Activated CD8-positive, alpha-beta memory T cell treated with anti-CD3 and anti-CD28 coated beads, Interleukin-2, amount 50 U/mL, for 24 hours (primary cell): Measurements from ENCODE around the gene CLIP4.
"Not testable (repeated sequence)": the region's sequence is repeated elsewhere in the genome, so short reads cannot be mapped to it uniquely, and the experiment has no call there.

Experiments
- DNase-seq: peaks from one replicate; pipeline ENCODE4 v3.0.0-alpha.2; 2020; ENCODE audit errors: extremely low read depth

CLIP4 gene

DNA sequence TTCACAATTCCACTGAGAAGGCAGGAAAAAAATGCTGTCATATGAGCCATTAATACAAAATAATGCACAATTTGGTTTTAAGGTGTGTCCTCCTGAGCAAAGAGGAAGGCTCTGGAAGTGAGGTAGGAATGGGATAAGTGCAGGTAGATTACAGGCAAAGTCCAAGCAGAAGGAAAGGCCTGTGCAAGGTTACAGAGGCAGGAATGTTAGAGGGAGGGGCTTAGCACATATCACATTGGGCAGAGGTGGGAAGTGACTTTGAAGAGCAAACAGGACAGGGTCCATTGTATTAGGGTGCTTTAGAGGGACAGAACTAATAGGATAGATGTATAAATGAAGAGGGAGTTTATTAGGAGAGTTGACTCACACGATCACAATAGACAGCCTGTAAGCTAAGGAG is 14.7 kb upstream of the CLIP4 start:
- no peak for DNase-seq

DNA sequence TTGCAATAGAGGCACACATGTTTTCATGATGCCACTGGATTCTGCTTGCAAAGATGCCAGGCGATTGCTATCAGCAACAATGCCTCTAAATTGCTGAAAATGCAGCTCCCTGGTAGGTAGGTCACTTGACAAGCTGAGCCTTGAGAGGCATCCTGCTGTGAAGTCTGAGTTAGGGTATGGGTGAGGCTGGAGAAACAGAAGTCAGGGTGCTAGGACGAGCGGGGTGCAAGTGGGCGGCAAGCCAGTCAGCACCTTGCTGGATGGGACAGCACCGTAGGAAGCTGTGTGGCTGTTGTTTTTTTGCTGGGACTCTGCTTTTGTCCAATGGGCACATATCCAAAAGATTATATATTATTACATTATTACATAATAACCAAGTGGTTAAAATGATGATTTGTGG is 10.5 kb upstream of the CLIP4 start:
- DNase-seq = no peak

DNA sequence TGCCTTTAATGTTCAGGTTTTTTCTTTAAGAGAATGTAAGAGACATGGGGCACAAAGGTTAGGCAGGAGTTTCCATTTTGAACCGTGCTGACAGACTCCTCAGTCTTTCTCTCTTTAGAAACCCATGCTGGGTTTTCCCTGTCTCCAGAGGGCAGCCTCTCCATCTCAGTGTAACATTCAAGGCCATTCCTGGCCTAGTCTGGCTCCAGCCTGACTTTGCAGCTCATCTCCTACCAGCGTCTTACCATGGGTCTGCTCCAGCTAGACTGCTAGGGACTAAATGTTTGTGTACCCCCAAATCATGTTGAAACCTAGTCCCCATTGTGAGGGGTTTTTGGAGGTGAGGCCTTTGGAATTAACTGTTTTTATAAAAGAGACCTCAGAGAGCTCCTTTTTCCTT is 9.8 kb upstream of the CLIP4 start:
- DNase-seq = no peak

DNA sequence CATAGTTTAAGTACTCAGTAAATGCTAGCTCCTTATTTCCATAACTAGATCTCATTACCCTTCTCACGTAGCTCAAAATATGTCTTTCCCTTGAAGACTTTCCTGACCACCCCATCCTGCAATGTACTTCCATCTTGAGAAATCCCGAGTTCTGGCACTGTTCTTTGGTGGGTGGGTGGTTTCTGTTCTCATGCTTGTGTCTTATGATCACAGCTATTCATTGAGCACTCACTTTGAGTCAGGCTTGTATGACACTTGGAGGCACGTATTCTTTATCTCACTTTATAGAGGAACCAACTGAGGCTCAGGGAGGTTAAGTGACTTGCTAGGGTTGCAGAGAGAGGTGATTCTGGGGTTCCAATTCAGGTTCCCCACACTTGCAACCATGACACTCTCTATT is 9.0 kb upstream of the CLIP4 start:
- no peak for DNase-seq

DNA sequence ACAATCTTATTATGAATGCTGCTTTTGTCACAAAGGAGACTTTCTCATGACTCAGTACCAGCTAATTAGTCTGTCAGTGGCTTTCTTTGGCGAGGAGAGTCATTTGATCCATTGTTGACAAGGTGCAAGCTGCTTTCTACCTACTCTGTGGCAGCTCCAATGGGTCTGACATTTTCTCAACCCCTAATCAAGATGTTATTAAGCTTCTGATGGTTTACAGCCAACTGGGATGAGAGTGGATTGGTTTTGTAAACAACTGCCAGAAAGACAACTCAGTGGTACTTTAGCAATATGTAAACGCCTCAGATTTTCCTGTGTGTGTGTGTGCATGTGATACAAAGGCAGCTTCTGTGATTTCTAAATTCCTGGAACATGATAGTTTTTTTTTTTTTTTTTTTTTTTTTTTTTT is 8.2 kb upstream of the CLIP4 start:
- DNase-seq = no peak

DNA sequence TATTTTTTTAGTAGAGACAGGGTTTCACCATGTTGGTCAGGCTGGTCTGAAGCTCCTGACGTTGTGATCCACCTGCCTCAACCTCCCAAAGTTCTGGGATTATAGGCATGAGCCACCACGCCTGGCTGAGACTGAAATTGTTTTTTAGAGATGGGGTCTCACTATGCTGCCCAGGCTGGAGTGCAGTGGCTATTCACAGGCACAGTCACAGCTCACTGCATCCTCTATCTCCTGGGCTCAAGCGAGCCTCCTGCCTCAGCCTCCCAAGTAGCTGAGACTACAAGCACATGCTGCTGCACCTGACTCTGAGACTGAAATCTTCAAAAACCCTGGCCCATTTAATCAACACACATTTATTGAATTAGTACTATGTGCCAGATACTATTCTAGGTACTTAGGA is 7.7 kb upstream of the CLIP4 start:
- DNase-seq = not testable (repeated sequence)

DNA sequence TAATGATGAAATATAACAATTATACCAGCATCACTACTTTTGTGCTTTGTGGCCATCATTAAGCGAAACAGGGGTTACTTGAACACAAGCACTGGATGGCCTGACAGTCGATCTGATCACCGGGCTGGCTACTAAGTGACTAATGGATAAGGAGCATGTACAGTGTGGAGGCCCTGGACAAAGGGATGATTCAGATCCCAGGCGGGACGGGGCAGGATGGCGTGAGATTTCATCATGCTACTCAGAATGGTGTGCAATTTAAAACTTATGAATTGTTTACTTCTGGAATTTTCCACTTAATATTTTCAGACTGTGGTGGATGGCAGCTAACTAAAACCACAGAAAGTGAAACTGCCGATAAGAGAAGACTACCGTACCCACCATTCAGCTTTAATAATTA is 7.0 kb upstream of the CLIP4 start:
- DNase-seq = no peak

DNA sequence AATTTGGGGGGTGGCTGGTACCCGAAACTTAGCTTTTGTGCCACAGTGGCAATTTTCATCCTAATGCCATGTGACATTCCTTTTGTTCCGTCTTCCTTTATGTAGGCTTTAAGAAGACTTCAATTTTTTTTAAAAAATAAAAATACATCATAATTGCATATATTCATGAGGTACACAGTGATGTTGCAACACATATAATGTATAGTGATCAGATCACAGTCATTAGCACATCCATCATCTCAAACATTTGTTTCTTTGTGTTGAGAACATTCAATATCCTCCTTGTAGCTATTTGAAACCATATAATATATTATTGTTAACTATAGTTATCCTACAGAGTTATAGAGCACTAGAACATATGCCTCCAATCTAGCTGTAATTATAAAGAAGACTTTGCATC is 6.0 kb upstream of the CLIP4 start:
- no peak for DNase-seq

DNA sequence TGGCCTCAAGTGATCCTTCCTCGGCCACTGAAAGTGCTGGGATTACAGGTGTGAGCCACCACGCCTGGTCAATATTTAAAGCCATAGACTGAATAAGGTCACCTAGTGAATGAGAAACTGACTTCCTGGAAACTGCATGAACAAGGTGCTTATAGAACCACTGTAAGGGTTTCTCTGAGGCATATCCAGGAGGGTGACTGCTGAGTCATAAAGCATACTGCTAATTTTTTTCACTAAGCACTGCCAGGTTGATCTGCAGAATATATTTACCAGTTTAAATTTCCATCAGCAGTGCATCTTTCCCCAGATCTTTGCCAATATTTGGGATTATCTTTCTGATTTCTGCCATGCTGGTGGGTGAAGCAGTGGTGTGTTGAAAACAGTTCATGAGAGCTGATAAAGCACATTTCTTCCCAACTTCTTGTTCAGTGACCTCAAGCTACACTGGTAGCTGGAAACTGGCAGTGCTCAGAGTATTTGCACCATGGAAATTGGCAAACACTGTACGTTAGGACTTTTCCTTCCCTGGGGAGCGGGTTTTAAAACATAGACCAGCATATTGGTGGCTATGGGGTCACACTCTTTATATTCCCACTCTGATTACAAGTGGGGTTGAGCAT is 4.2 kb upstream of the CLIP4 start:
- DNase-seq = no peak

DNA sequence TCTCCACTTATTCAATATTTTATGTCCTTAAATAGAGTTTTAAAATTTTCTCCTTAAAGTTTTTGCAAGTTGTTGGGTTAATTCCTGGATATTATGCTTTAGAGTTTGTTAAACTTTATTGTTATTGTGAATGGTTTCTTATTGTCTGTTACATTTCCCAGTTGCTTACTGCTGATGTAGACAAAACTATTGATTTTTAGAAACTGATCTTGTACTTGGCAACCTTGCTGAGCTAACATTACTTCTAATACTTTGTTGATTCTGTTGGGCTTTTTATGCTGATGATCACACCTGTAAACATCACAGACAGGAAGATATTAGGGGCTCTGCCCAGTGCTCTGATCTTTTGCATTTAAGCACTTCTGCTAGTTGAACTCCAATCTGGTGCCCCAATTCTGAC is 2.8 kb upstream of the CLIP4 start:
- DNase-seq = no peak

DNA sequence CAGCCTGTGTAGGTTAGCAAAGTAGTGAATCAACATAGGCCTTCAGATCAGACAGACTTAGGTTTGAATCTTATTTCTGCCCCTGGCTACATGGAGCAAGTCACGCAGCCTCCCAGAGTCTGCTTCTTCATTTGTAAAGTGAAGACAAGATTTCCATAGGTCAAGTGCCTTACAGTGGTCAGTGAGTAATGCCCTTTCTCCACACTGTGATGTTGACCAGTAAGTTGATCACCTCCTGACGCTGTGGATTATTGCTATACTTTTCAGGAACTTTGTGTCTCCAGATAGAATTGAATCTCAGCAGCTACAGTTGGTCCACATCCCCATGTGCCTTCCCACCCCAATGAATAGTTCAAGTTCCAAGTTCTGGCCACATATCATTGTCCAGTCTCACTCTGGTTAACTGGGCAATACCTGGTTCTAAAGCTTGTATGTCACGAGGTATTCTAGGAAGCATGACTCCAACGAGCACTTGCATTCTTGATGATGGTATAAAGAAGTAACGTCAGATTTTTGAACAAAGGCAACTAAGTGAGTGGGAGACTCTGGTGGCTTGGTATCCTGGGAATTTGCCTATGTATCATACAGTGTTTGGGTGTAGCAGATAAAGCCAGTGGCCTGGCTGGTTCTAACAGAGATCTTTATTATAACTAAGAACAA is 2.1 kb upstream of the CLIP4 start:
- no peak for DNase-seq

DNA sequence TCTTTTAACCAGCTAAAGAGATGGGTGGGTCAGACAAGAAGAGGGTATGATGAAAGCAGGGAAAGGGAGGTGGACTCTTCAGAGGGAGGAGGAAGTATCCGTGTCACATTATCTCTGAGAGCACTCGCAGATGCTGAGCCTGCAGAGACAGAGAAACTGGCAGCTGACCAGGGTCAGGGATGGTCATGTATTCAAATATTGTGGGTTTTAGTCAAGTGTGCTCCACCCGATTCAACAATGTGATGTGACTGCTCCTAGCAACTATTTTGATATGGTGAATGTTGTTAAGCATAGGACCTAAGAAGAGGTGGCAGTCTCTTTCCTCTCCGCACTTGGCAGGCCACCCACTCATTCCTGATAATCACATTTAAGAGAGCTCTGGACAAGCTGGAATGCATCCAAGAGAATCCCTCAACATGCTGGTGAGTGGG is 1.3 kb upstream of the CLIP4 start:
- DNase-seq = no peak

DNA sequence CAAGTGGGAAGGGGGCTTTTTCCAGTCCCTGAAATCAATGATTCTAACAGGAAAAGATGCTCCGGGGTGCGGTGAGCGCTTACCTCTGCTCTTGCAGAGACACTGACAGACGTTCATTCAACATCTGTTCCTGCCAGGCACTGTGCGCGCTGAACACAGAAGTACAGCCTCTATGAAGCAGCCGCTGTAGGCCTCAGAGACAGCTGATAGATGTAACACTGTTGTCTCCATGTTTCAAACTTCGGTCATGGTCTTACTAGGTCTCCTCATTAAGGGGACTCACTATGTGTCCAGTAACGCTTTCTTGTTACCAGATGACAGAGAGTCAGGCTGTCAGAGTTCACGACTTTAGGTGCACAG is 649 bp upstream of the CLIP4 start:
- no peak for DNase-seq

DNA sequence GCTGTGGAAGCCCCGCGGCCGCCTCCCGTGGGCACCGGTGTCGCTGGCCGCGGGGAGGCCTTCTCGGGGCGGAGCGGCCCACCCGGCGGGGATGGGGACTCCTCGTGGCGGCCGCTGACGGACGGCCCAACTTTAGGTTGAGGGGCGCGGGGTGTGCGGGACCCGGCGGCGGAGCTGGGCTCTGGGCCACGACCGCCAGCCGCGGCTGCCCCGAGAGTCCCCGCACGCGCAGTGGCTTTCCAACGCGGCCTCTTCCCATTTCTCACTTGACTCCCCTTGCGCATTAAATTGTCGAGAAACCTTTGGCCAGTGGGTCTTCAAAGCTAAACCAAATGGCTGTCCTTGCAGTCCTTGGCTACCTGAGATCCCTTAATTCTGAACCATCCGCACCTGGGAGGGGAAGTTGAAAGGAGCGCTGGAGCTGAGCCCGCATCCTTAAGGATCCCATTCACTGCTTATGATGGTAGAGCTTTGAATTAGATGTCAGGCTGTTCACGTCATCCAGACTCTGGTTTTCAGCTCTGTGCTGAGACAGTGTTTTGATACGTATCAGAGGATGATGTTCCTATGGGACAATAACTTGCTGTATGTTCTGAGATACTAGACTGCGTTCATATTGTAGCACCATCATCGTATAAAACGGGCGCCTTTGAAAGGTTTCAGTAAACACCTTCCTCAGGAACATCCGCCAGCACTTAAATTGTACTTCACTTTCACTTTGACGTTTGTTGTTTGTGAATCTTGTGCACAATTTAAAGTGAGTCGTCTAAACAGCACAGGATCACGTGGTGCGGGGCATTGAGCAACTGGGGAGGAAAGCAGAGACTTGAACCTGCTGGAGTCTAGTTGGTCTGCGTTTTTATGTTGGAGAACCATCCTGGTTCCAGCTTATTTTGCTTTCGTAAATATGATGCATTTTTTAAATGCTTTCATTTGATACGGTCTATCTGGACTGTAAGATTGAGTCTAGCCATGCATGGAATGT is 874 bp downstream of the CLIP4 start:
- no peak for DNase-seq

DNA sequence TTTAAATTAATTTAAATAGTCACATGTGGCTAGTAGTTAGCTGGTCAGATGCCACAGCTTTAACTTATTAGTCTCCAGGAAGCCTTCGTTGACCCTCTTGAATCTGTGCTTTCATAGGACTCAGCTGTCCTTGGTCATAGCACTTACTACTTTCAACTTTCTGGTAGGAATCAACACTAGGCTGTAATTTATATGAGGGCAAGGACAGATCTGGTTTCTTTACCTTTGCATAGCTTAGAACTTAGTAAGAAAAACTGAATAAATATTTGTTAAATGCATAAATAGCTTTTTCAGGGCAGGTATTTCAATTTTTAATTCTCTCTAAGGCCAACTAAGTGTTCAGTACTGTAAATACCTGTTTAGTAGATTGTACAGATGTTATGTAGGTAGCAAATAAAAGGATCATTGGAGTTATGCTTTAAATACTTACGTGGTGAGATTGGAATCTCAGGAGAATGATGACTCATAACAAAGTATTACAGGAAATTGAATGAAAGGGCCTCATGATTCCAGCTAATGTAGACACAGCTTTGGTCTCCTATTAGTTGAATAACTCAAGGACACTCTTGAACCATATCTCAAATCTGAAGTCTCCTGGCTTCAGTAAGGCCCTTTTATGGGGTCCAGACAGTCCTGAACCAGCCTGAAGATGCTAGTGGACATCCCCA is 2.6 kb downstream of the CLIP4 start:
- no peak for DNase-seq

DNA sequence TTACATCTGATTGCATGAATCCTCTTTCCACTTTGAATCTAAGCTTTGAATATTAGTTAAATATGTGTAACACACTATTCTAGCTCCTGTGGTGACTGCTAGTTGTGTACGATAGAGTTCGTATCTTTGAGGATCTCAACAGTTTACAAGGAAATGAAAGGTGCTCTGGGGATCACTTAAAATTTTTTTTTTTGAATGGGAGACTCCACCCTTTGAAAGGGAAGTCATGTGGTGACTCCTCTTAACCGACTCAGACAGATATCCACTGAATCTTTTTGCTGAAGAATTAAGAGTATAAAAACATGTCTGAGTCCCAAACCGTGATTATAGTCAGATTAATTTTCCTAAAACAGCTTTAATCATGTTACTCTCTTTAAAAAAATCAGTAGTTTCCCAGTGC is 4.0 kb downstream of the CLIP4 start:
- DNase-seq = no peak

DNA sequence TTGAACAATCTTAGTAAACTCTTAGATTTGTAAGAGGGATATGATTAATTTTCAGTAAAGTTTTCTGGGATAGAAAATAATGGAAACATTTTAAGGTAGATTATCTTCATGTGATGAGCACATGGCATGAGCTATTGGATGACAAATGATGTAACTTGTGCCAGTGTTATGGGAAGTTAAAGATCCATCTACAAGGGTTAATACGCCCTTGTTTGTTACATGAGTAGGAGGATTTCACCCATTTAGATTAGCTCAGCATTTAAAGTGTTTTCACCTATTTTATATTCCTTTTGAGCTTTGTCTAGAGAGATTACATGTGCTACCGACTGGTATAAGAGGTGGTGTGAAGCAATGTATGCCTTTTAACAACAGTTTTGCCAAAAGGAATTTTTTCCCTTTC is 5.6 kb downstream of the CLIP4 start:
- no peak for DNase-seq

DNA sequence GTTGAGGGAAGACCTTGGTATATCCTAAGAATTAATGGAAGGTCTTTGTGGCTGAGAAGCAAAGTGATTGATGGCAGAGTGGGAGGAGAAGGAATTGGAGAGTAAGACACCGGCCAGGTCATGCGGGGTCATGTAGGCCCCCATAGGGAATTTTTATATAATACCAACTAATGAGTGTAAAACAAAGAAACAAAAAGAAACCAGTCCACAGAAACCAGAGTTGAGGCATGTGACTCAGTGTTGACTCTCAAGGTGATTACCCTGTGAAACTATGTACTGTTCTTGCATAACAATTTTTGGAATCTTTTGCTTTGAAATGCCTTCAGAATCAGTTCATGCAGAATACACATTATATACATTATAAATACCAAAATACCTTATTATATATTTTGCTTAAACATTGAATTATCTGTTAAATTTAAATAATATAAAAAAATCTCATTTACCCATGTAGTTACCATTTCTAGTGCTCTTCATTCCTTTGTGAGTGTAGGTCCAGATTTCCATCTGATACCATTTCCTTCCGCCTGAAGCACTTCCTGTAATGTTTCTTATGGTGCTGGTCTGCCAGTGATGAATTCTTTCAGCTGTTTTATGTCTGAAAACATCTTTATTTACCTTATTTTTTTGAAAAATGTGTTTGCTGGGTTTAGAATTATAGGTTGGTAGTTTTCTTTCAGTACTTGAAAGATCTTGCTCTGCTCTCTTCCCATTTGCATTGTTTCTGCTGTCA is 8.6 kb downstream of the CLIP4 start:
- DNase-seq = no peak

DNA sequence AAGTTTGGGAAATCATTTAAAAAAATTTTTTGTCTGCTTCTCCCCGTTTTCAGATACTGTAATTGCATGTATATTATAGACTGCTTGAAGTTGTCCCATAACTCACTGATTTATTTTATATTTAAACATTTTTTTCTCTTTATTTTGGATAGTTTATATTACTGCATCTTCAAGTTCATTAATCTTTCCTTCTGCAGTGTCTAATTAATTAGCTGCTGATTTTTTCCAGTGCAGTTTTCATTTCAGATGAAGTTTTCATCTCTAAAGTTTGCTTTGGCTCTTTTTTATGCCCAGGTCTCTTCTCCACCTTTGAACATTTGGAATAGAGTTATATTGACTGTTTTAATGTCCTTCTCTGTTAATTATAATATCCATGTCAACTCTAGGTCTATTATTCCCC is 9.3 kb downstream of the CLIP4 start:
- DNase-seq = no peak

DNA sequence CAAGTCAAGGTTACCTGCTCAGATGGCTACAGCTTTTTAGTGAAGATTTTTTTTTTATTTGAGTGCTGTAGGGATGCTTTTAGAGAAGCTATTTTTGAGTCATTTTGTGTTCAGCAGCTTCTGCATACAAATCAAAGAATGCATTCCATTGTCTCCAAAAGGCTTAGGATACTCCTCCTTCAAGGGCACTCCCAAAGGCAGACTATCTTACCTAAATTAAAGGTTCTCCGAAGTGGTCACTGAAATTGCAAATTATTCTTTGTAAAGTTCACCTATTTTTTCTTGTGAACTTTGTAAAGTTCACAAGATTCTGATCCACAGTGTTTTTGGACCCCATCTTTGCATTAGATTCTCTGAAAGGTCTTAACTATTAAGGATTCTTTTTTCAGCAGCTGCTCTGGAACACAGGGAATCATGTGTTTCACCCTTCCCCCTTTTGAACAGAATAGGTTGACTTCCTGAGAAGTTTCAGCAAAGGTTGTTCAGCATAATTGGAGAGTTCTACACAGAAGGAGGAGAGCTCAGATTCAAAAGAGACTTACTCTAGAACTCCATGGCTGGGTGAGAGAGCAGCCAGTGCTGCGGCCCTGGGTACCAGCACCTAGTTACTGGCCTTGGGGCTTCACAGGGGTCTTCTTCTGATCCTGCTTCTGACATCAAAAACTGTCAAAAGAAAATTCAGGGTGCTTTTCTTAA is 14.5 kb downstream of the CLIP4 start:
- no peak for DNase-seq

DNA sequence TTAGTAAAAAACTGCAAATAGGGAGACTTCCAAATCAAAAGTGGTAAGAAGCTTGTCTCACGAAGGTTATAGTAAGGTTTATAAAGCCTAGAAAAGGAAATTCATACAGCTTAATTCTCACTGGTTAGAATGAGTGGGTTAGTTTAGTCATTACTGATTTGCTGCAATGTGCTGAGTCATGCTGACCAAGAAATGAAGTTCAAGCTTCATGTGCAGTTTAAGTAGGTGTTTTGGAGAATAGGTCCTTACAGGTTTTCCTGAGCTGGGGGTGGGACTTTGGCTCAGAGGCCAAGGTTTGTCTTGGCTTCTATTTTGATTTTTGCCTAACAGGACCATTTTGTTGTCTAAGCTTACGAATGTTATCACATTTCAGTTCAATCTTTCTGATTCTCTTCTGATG is 15.1 kb downstream of the CLIP4 start:
- no peak for DNase-seq
